Stomach (tissue), 4 donors: ENCODE data around the gene EIF4G3.

Experiments used
- CTCF ChIP-seq, 7 experiments: fragments of 450-650 bp in 4 of 7; fragments of 200-600 bp in 3 of 7; sonication (generic) in 3 of 7; IDR thresholded peaks; one replicate each; pipeline ENCODE4 v1.5.1; 2016 to 2019; ENCODE audit warnings: antibody characterized with exemption in 7 of 7, control low read depth in 2 of 7, mild to moderate bottlenecking in 1 of 7
- EP300 ChIP-seq: sonication (generic); formaldehyde crosslinking; IDR thresholded peaks from one replicate; pipeline ENCODE4 v1.6.1; 2017; ENCODE audit warnings: antibody characterized with exemption
- POLR2A ChIP-seq, 4 donors: fragments of 450-650 bp; IDR thresholded peaks; one replicate each; pipeline ENCODE4 v1.6.1; 2016; ENCODE audit warnings: antibody characterized with exemption in 4 of 4, control low read depth in 2 of 4, mild to moderate bottlenecking in 1 of 4, moderate library complexity in 1 of 4
- POLR2AphosphoS5 ChIP-seq, 3 donors: sonication (generic); formaldehyde crosslinking; IDR thresholded peaks; one replicate each; pipeline ENCODE4 v1.6.1; 2016; ENCODE audit warnings: antibody characterized with exemption in 3 of 3

- TF ChIP-seq EP300 = no peak
- no peak for TF ChIP-seq CTCF (IDR thresholded peaks at IDR 0.05)
- TF ChIP-seq POLR2A (IDR thresholded peaks at IDR 0.05) = no peak
- no peak for TF ChIP-seq POLR2AphosphoS5 (IDR thresholded peaks at IDR 0.05)
Measured at GRCh38 chr1:20997602-20998224, 179.0 kb downstream of the EIF4G3 start.
